Measurements from ENCODE around the gene PRUNE2. TPM values are rescaled to one million over a fixed set of nuclear protein-coding genes. Genes with fewer than 3 reads are reported as not detected.
A peak's percentile ranks its signal among the peaks of the same experiment; 100 is the strongest.
"Not testable (repeated sequence)": the region's sequence is repeated elsewhere in the genome, so short reads cannot be mapped to it uniquely, and the experiment has no call there.

The PRUNE2 gene, protein sequence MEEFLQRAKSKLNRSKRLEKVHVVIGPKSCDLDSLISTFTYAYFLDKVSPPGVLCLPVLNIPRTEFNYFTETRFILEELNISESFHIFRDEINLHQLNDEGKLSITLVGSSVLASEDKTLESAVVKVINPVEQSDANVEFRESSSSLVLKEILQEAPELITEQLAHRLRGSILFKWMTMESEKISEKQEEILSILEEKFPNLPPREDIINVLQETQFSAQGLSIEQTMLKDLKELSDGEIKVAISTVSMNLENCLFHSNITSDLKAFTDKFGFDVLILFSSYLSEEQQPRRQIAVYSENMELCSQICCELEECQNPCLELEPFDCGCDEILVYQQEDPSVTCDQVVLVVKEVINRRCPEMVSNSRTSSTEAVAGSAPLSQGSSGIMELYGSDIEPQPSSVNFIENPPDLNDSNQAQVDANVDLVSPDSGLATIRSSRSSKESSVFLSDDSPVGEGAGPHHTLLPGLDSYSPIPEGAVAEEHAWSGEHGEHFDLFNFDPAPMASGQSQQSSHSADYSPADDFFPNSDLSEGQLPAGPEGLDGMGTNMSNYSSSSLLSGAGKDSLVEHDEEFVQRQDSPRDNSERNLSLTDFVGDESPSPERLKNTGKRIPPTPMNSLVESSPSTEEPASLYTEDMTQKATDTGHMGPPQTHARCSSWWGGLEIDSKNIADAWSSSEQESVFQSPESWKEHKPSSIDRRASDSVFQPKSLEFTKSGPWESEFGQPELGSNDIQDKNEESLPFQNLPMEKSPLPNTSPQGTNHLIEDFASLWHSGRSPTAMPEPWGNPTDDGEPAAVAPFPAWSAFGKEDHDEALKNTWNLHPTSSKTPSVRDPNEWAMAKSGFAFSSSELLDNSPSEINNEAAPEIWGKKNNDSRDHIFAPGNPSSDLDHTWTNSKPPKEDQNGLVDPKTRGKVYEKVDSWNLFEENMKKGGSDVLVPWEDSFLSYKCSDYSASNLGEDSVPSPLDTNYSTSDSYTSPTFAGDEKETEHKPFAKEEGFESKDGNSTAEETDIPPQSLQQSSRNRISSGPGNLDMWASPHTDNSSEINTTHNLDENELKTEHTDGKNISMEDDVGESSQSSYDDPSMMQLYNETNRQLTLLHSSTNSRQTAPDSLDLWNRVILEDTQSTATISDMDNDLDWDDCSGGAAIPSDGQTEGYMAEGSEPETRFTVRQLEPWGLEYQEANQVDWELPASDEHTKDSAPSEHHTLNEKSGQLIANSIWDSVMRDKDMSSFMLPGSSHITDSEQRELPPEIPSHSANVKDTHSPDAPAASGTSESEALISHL (N-terminal part only)
- total RNA-seq = 4.3 and 5.4 TPM in 2 replicates
- long read RNA-seq, partial matches to known transcripts = 1 of 2 reads
- long read RNA-seq, other reads (novel, unspliced or antisense) = 1 of 2 reads

- Mint-ChIP-seq H3K36me3 (ENCODE audit: low read depth) (no peaks in the 10 kb centered on the region), H3K9me3 (no peaks in the 10 kb centered on the region), H3K4me3 (peak within 1 kb of the TSS; percentile 89), H3K27ac (ENCODE audit: unreplicated experiment) (no peak within 1 kb of the TSS), H3K4me1 (peaks cover 19% of the 10 kb centered on the region), H3K27me3 (ENCODE audit: low read depth) (peaks cover 88% of the 10 kb centered on the region)
- DNase-seq (ENCODE audit: low read depth, low spot score) = peak; percentile 81
- TF ChIP-seq CTCF (conservative IDR thresholded peaks at IDR 0.05) = no peak
These were observed at the start of gene PRUNE2 for GRCh38 chr9:76905791-76906646. PRUNE2 (minus strand) TSS chr9:76906114; CDS start chr9:76905963, 151 bp downstream.

DNA sequence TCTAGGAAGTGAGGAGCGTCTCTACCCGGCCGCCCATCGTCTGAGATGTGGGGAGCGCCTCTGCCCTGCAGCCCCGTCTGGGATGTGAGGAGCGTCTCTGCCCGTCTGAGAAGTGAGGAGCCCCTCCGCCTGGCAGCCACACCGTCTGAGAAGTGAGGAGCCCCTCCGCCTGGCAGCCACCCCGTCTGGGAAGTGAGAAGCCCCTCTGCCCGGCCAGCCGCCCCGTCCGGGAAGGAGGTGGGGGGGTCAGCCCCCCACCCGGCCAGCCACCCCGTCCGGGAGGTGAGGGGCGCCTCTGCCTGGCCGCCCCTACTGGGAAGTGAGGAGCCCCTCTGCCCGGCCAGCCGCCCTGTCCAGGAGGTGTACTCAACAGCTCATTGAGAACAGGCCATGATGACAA, 49.5 kb upstream of the PRUNE2 start:
- H3K4me3 Mint-ChIP-seq; H3K27ac Mint-ChIP-seq (ENCODE audit: unreplicated experiment); DNase-seq (ENCODE audit: low read depth, low spot score); H3K27me3 Mint-ChIP-seq (ENCODE audit: low read depth); H3K36me3 Mint-ChIP-seq (ENCODE audit: low read depth); H3K9me3 Mint-ChIP-seq: not testable (repeated sequence)
- H3K4me1 Mint-ChIP-seq = peaks cover 14% of the 10 kb centered on the region

GRCh38 chr9:76949865-76950264, 44.0 kb upstream of the PRUNE2 start:
- DNase-seq (ENCODE audit: low read depth, low spot score) = no peak
- H3K4me1 Mint-ChIP-seq = no peaks in the 10 kb centered on the region
- peaks cover 6% of the 10 kb centered on the region for H3K9me3 Mint-ChIP-seq
- TF ChIP-seq CTCF (conservative IDR thresholded peaks at IDR 0.05) = no peak
- H3K27me3 Mint-ChIP-seq (ENCODE audit: low read depth) = peaks cover 3% of the 10 kb centered on the region
- H3K27ac Mint-ChIP-seq (ENCODE audit: unreplicated experiment) = no peak overlapping the region
- H3K36me3 Mint-ChIP-seq (ENCODE audit: low read depth) = peaks cover 7% of the 10 kb centered on the region
- no peak overlapping the region for H3K4me3 Mint-ChIP-seq

DNA sequence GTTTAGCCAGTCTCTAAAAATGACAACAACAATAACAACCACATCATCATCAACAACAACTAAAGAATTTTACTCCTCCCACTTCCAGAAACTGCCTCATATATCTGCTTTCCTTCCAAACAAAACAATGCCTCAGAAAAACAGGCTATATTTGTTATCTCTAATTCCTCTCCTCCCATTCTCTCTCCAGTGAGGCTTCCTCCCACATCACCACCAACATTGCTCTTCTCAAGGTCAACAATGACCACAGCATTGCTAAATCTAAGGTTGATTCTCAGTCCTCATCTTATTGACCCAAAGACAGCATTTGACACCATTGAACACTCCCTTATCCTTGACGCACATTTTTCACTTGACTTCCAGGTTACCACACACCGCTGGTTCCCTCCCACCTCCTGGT, 38.1 kb upstream of the PRUNE2 start:
- no peaks in the 10 kb centered on the region for H3K36me3 Mint-ChIP-seq (ENCODE audit: low read depth)
- H3K4me3 Mint-ChIP-seq = no peak overlapping the region
- no peaks in the 10 kb centered on the region for H3K4me1 Mint-ChIP-seq
- H3K27ac Mint-ChIP-seq (ENCODE audit: unreplicated experiment) = no peak overlapping the region
- H3K27me3 Mint-ChIP-seq (ENCODE audit: low read depth) = peaks cover 2% of the 10 kb centered on the region
- no peak for TF ChIP-seq CTCF (conservative IDR thresholded peaks at IDR 0.05)
- DNase-seq (ENCODE audit: low read depth, low spot score) = no peak
- no peaks in the 10 kb centered on the region for H3K9me3 Mint-ChIP-seq

GRCh38 chr9:76943054-76943453, 37.1 kb upstream of the PRUNE2 start:
- no peaks in the 10 kb centered on the region for H3K9me3 Mint-ChIP-seq
- H3K4me1 Mint-ChIP-seq = no peaks in the 10 kb centered on the region
- H3K4me3 Mint-ChIP-seq = no peak overlapping the region
- DNase-seq (ENCODE audit: low read depth, low spot score) = no peak
- H3K36me3 Mint-ChIP-seq (ENCODE audit: low read depth) = no peaks in the 10 kb centered on the region
- TF ChIP-seq CTCF (conservative IDR thresholded peaks at IDR 0.05) = no peak
- H3K27ac Mint-ChIP-seq (ENCODE audit: unreplicated experiment) = no peak overlapping the region
- peaks cover 2% of the 10 kb centered on the region for H3K27me3 Mint-ChIP-seq (ENCODE audit: low read depth)

Measured in neural crest cell (in vitro differentiated cells).